NCI-H1930 (cell line): ENCODE data around the gene CINP.

ENCODE experiments used
- DNase-seq, 2 experiments: peaks; one replicate each; lab custom pipeline; 2025; lab: John Stamatoyannopoulos, UW

CINP gene

DNA sequence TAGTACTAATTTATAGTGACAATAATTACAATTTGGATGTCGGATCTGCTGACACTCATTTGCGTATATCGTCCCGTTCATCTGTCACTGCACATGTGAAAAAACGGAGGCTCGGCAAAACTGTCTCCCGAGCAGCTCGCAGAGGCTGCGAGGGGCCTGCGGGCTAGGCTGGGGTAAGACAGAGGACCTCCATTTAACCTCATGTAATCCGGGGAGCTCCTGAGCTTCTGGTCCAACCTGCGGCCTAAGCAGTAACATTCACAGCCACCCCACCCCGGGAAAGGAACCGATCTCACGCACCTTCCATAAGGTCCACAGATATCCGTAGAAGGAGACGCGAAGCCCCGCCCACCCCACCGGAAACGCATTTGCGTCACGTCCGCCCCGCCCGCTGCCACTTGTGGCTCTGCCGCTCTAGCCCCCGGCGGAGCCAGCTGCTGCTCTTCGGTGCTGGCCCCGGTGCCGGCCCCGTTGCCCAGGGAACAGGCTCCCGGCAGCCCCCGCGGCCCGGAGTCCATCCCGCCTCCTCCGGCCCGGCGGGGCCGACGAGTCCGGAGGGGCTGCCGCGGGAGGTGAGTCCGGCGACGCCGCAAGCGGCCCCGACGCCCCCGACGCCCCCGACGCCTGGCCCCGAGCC lies at the start of gene CINP, which contains the start of gene TECPR2:
Gene CINP, minus strand, starts transcription at position 346 of the 637 bp plus-strand sequence. Its CDS starts 39 bp downstream, at position 307.
Gene TECPR2, plus strand, starts transcription at position 397 of the 637 bp plus-strand sequence. CDS start 13,781 bp downstream, outside the sequence.
- DNase-seq, result peak; percentile 89 to 95

GRCh38 chr14:102408724-102409123 lies 46.0 kb upstream of the CINP start:
- DNase-seq, result no peak

GRCh38 chr14:102407258-102407657 lies 44.6 kb upstream of the CINP start:
- DNase-seq, result no peak

- DNase-seq, result no peak
Measured at GRCh38 chr14:102403028-102403427, 40.3 kb upstream of the CINP start.

- no peak for DNase-seq
Measured at GRCh38 chr14:102396521-102396920, 33.8 kb upstream of the CINP start.

- no peak for DNase-seq
Measured at GRCh38 chr14:102394717-102395375, 32.2 kb upstream of the CINP start.

- DNase-seq, result no peak
Measured at GRCh38 chr14:102392506-102392905, 29.8 kb upstream of the CINP start.

- DNase-seq, result no peak
Measured at GRCh38 chr14:102390064-102390855, 27.6 kb upstream of the CINP start.

DNA sequence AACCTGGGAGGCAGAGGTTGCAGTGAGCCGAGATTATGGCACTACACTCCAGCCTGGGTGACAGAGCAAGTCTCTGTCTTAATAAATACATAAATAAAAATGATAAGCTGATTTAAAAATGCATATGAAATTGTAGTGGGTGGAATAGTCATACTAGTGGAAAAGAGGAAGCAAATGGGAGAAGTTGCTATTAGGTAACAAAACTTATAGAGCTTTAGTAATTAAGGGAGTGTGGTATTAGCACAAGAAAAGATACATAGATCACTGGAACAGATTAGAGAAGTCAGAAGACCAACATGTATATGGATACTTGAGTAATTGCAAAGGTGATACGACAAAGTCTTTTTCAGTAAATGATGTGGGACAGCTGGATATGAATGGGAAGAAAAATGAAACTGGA lies 26.6 kb upstream of the CINP start:
- DNase-seq, result no peak

GRCh38 chr14:102387086-102387485 lies 24.4 kb upstream of the CINP start:
- no peak for DNase-seq

DNA sequence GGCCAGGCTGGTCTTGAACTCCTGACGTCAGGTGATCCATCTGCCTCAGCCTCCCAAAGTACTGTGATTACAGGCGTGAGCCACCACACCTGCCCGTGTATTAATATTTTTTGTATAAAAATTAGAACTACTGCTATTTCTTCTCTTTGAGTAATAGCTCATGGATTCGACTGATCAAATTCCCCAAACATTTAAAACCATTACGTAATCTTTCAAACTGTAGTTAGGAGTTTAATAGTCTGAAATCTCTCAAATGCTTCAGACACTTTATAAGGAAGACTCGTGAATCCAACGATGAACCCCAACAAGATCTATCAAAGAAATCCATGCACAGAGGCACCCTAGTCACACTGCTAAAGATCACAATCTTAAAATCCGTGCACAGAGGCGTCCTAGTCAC lies 16.1 kb upstream of the CINP start:
- DNase-seq, result no peak

- DNase-seq, result no peak
Measured at GRCh38 chr14:102377696-102378095, 15.0 kb upstream of the CINP start.

GRCh38 chr14:102375119-102375518 lies 12.4 kb upstream of the CINP start:
- DNase-seq, result no peak

DNA sequence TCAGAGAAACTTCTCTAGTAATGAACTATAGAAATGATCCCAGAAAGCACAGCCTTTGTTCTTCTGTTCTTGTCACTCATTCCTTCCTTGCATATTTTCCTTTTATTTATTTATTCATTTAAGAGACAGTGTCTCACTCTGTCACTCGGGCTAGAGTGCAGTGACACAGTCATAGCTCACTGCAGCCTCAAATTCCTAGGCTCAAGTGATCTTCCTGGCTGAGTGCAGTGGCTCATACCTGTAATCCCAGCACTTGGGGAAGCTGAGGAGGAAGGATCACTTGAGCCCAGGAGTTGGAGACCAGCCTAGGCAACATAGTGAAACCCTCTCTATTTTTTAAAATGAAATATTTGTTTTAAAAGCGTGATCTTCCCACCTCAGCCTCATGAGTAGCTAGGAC lies 11.6 kb upstream of the CINP start:
- no peak for DNase-seq

DNA sequence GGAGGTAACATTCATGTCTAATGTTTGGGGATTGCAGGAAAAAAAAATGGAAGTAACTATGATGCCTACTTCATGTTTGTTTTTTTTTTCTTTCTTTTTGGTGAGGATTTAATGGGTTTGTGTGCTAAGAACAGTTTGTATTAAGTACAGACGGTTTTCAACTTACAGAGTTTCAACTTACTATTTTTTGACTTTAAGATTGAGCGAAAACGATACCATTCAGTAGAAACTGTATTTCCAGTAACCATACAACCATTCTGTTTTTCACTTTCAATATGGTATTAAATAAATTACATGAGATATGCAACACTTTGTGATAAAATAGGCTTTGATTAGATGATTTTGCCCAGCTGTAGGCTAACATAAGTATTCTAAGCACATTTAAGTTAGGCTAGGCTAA lies 10.4 kb upstream of the CINP start:
- DNase-seq, result no peak

- no peak for DNase-seq
Measured at GRCh38 chr14:102371361-102371760, 8.7 kb upstream of the CINP start.

DNA sequence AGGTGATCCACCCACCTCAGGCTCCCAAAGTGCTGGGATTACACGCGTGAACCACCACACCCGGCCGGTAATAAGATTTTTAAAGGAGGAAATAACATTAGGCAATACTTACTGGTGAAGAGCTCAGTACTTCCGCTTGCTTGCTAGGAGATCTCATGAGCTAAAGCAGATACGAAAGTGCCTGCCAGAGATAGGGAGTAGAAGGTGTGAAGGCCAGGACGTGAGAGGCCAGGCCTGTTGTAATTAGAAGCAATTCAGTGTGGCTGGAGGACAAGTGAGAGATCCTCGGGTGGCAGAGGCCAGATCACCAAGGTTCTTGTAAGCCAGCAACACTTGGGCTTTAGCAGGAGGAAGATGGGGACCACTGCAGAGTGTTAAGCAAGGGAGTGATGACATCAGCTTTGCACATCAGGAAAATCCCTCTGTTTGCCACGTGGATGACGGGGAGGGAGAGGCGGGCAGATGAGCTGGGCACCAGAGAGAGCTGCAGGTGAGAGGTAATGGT lies 7.7 kb upstream of the CINP start:
- no peak for DNase-seq

DNA sequence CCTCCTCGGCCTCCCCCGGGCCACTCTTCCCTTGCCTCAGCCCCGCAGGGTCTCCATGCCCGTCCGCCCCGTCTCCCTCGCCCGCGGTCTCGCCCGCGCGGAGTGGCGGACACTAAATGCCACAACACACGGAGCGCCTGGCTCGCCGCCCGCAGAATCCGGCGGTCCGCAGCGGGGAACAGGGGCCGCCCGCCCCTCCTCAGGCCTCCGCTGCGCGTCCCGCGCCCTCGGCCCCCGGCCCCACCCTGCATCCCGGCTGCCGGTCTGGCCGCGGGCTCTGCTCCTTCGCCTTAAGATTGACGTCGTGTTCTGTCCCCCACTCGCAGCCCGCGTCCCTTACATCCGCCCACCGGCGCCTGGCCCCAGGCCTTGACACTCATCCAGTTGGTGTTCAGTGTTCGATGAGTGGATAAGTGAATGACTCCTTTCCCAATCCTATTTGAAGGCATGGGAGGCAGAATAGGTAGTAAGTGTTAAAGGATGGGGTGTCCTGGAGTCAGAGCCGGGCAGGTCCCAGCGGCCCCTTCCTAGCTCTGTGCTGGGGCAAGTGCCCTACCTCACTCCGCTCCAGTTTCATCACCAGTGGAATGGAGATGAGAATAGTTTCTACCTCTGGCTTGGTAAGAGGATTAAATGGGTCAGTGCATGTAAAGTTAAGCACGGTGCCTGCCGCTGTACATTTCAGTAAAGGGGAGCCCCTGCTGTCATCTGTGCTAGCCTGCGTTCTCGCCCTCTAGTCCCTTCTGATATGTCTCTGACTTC lies 673 bp upstream of the CINP start:
- DNase-seq, result no peak

- DNase-seq, result no peak
Measured at GRCh38 chr14:102362084-102362483, 606 bp downstream of the CINP start.

DNA sequence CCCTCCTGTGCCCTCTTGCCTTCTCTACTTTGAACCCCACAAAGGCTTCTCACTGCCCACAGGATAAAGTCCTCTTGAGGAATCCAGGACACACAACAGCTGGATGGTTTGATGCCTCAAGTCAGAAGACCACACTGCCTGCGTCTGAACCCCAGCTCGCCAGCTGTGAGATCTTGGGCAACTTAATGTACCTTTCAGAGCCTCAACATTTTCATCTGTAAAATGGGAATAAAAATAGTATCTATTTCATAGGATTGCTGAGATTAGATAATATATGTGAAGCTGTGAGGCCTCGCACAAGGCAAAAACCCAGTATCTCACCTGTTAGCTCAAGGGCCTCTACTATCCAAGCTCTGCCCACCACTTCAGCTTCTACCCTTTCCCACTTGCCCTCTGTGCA lies 2.3 kb downstream of the CINP start:
- no peak for DNase-seq

GRCh38 chr14:102359341-102359740 lies 3.3 kb downstream of the CINP start:
- DNase-seq, result no peak

DNA sequence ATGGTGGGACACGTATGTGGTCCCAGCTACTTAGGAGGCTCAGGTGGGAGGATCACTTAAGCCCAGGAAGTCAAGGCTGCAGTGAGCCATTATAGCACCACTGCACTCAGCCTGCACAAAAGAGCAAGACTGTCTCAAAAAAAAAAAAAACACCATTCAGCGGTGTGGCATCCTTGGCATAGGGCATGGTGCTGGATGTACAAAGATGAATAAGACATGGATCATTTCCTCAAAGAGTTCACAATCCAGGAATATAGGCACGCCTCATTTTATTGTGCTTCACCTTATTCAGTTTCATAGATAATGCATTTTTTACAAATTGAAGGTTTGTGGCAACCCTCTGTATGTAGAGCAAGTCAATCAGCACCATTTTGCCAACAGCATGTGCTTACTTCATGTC lies 6.4 kb downstream of the CINP start:
- no peak for DNase-seq
